ENCODE measurements around the gene DDX60.

DDX60 gene

DNA sequence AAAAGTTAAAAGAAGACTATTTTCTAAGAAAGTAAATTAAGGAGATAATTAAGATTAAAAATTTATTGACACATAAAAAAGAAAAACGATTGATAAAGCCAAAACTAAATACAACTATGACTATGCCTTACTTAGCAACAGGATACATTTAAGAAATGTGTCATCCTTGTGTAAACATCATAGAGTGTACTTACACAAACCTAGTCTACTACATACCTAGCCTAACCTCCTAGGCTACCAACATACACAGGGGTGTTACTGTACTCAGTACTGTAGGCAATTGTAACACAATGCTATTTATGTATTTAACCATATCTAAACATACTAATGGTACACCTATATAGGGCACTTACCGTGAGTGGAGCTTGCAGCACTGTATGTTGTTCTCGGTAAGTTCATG lies 117.9 kb downstream of the DDX60 start:
- no peak for DNase-seq (ENCODE audit: low read depth)

DNA sequence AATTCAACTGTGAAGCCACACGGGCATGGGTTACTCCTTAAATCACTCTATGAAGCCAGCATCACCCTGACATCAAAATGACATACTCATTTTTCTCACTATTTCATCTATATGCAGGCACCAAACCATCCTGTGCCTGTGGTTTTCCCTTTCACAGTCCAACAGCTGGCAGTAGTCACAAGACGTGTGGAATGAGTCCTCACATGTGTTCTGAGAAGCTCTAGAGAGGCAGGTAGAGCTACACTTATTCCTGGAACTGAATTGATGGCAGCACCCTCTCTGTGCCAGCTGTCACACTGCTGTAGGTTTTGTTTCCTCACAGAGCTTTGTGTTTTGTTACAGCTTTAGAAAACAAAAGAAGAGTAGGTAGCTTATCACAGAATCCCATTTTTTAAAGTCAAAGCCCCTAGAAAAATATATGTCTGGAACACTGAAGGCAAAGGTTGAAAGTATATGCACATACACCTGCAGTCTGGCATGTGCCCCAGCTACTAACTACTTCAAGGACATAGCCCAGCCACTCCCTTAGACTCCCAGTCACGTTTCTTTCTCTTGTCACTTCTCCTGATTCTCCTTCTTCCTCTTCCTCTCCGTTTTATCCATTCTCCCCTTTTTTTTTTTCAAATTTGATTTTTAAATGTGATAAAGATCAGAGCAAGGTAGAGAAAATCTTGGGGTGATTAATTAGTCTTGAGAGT lies 119.1 kb downstream of the DDX60 start:
- no peak for DNase-seq (ENCODE audit: low read depth)

DNA sequence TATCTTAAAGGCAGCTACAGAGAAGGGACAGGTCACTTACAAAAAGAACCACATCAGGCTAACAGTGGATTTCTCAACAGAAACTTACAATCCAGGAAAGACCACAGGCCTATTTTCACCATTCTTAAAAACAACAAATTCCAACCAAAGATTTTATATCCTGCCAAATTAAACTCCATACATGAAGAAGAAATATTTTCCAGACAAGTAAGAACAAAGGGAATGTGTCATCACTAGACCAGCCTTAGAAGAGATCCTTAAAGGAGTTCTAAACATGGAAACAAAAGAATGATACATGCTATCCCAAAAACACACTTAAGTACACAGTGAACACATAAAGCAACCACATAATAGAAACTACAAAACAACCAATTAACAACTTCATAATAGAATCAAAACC lies 120.6 kb downstream of the DDX60 start:
- no peak for DNase-seq (ENCODE audit: low read depth)

DNA sequence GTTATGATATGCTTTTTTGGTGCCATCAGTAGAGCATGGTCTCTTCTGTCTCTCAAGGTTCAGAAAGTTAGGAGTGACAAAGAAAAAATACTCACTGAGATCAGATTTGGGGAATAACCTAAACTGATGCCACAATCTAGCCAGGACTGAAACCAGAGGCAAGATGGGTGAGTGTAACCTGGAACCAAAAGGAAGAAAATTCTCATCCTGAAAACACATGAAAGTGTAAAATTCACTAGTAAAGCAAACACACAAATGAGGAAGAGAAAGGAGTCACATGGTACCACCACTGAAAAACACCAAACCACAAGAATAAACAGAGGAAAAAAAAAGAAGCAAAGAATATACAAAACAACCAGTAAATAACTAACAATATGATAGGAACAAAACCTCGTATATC lies 129.8 kb downstream of the DDX60 start:
- DNase-seq (ENCODE audit: low read depth), result no peak

DNA sequence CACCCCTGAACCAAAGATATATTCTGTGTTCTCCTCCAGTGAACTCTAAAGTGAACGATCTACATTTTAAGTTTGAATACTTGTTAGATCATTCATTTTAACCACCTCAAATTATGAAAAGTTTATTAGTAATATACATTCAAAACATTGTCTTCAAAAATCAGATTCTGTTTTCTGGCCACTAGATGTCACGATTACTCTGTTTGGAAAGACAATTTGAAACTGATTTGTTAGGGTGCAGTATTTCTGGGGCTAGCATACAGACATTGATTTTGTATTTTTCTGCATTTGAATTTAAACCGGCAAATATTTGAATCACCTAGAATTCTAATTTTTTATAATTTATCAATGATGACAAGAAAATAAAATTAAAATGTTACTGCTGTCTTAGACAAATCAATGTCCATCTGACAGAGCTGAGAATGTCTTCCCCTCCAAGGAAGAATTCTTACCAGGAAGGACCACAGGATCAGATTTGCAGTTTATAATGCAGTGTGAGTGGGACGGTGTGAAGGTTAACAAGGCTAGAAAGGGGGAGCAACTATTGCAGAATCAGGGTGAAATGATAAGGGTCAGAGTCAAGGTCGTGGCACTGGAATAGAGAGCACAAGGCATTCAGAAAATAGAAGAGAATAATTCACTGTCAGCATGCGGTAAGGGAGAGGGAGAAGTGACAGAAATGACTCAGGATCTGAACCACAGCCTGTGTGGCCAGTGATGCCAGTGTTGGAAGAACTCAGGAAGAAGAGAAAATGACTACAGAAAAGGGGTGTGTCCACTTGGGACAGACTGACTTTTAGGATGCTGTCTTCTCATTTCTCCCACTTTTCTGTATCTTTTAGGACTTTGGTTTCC lies 134.6 kb downstream of the DDX60 start:
- DNase-seq (ENCODE audit: low read depth), result no peak

DNA sequence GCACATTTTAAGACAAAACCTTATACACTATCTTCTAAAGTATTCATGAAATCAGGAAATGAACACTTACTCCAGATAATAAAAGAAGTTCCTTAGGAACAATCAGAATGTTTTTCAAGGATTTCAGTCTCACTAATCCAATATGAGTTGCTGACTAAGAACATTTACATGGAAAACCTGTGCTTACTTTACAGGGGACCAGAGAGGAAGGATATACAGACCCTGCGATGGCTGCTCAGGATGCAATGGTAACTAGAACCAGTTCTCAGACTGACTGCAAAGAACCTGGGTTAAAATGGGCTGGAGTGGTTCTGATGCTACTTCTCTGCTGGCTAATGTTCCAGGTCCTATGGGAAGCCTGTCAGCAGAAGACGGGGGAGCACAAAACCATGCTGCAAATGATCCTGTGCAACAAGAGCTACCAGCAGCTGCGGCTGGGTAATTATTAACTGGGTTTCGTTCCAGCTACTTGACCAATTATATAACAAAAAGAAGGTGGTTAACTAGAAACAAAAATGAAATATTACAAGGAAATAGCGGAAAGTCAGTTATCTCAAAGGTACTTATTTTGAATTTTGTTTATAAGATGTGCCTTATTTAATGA lies 140.9 kb downstream of the DDX60 start:
- no peak for DNase-seq (ENCODE audit: low read depth)

DNA sequence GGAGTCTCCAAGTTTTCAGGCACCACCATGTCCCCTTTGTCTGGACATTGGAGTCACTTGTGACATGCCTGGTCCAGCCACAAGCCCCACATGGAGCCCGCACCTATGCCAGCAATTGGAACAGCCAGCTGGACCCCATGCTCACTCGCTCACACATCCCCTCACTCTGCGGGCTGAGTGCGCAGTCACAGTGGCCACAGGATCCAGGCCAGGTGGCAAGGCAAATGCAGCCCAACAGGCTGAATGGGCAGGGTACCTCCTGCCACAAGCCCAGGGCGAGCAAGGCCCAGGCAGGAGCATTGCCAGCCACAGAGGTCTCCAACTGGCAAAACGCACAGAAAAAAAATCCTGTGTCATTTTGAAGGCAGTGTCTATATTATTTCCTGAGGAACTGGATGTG lies 144.2 kb downstream of the DDX60 start:
- no peak for DNase-seq (ENCODE audit: low read depth)

DNA sequence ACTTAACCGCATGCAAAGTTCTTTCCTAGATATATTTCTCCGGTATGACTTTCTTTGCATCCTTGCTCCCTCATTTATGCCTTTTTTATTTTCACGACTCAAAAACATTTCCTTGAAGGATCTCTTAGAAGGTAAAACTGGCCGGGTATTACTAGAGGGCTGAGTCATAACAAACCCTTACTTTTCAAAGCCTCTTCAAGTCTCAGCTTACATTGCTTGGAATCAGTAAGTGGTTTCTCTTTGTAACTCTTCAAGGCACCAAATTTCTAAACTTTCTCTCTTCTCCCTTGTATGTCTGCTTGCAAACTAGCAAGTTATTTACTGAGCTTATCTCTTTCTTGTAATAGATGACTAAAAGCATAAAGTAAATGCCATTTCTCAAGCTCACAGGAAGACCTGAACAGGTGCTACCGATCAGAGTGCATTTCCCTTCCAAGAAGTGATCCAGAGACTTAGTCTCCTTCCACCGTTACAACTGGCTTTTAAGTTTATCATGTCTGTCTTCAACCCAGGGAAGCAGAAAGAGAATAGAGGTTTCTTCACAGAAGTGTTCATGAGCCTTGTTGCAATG lies 150.8 kb downstream of the DDX60 start:
- no peak for DNase-seq (ENCODE audit: low read depth)
